Measurements from ENCODE around the gene TP73.

- TF ChIP-seq EZH2 (IDR thresholded peaks at IDR 0.05; ENCODE audit: insufficient read depth, poor library complexity, severe bottlenecking) (no peak), EZH2phosphoT487 (IDR thresholded peaks at IDR 0.05; ENCODE audit: insufficient read depth, low read depth) (no peak)
These were observed 125.6 kb downstream of the TP73 start for GRCh38 chr1:3777647-3778589.

Data from GM23248 (cell line).